Esophagus (tissue), 2 donors: ENCODE results near the gene EIF5A2. TPM values are rescaled to one million over a fixed set of nuclear protein-coding genes. Genes with fewer than 3 reads are reported as not detected.

Experiments
- polyA plus RNA-seq, 2 donors: library from polyadenylated mRNA; stranded (reverse); fragments of 200-250 nt; gene quantifications; one replicate each; pipeline ENCODE4 v1.2.3, GENCODE V29; 2013
- donor health status: healthy with polysubstance abuse.
- donor health status: Bipolar disorder and iron deficiency.

The EIF5A2 gene
- polyA plus RNA-seq, 2 donors = 0.22 to 0.73 TPM

Other genes with a start within 250 kb of the EIF5A2 start
- gene RPL22L1, start 38.4 kb downstream of the EIF5A2 start, polyA plus RNA-seq = 100 to 1,000 TPM; 178 to 227 TPM
- not detected for gene SLC2A2, start 118.1 kb upstream of the EIF5A2 start, polyA plus RNA-seq